Body of pancreas (tissue), 4 donors: ENCODE data around the gene ARHGAP29.

Experiments
- POLR2A ChIP-seq, 3 donors: fragments of 450-650 bp; IDR thresholded peaks; one replicate each; pipeline ENCODE4 v1.6.1; 2016; ENCODE audit warnings: antibody characterized with exemption in 3 of 3, mild to moderate bottlenecking in 2 of 3
- TF ChIP-seq, protein P1 (sequence below), 7 experiments: fragments of 450-650 bp in 4 of 7; fragments of 200-600 bp in 3 of 7; sonication (generic) in 3 of 7; IDR thresholded peaks; one replicate each; pipeline ENCODE4 v1.5.1; 2016 to 2019; ENCODE audit warnings: antibody characterized with exemption in 7 of 7

DNA sequence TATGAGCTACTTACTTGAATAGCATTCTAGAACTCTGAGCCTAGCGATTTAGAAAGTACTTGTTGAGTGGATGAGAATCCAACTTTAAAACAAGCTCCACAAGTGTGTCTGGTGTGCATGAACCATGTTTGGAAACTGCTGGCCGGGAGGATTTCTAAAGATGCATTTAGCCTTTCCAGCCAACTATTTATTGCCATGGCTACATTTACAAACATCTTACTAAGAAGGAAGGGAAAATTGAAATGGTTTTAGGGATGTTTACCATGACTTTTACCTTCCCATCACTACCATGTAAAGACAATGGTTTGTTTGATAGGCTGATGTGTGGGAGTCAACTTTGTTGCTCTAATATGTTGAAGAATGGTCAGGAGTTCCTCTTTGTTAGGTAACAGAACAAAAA is 37.7 kb upstream of the ARHGAP29 start:
- TF ChIP-seq, protein P1, sequence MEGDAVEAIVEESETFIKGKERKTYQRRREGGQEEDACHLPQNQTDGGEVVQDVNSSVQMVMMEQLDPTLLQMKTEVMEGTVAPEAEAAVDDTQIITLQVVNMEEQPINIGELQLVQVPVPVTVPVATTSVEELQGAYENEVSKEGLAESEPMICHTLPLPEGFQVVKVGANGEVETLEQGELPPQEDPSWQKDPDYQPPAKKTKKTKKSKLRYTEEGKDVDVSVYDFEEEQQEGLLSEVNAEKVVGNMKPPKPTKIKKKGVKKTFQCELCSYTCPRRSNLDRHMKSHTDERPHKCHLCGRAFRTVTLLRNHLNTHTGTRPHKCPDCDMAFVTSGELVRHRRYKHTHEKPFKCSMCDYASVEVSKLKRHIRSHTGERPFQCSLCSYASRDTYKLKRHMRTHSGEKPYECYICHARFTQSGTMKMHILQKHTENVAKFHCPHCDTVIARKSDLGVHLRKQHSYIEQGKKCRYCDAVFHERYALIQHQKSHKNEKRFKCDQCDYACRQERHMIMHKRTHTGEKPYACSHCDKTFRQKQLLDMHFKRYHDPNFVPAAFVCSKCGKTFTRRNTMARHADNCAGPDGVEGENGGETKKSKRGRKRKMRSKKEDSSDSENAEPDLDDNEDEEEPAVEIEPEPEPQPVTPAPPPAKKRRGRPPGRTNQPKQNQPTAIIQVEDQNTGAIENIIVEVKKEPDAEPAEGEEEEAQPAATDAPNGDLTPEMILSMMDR (IDR thresholded peaks at IDR 0.05) = no peak
- no peak for TF ChIP-seq POLR2A (IDR thresholded peaks at IDR 0.05)
